Measurements from ENCODE around the gene DLX2. TPM values are rescaled to one million over a fixed set of nuclear protein-coding genes. Genes with fewer than 3 reads are reported as not detected.

DLX2 gene
- total RNA-seq, 1 experiment from 2014 or later = 4.4 TPM

GRCh38 chr2:172095905-172096625, 6.6 kb downstream of the DLX2 start:
- H3K4me3 ChIP-seq (ENCODE audit: low read depth in 2 of 2, low read length in 2 of 2) = peak overlapping the region; percentile 56 to 67
- POLR2A ChIA-PET = interaction anchor here (0.6 kb wide), 1 partner anchor 657 kb away, joined by 11 read pairs; no protein-coding TSS in a partner anchor
- no peak for TF ChIP-seq REST (IDR thresholded peaks at IDR 0.05; ENCODE audit: insufficient read depth in 1 of 2, low read depth in 2 of 2, low read length in 1 of 2)
- no peak for TF ChIP-seq SIN3A (IDR thresholded peaks at IDR 0.05; ENCODE audit: borderline replicate concordance, insufficient read depth, low read depth, low read length)
- TF ChIP-seq CTCF (IDR thresholded peaks at IDR 0.05) = peak; percentile 77
- TF ChIP-seq POLR2AphosphoS5 (IDR thresholded peaks at IDR 0.05; ENCODE audit: low read depth, low read length) = no peak
- CTCF ChIA-PET = interaction anchor here (0.7 to 0.9 kb wide), 3 partner anchors 10 to 117 kb away, joined by 3 to 4 read pairs (median 3); no protein-coding TSS in a partner anchor
- peak overlapping the region; percentile 68; the same call in 1 of the 2 replicates for H3K27ac ChIP-seq (ENCODE audit: low read length)
- in situ Hi-C loops (cut with HindIII; ENCODE audit: low pct_unique_long_range_greater_than_20kb, low sequenced_read_pairs) (no loop called here), intact Hi-C loops (cut with micrococcal nuclease; ENCODE audit: unreplicated experiment) (no loop called here)
- H3K4me1 ChIP-seq (ENCODE audit: control insufficient read depth, insufficient read depth, low read length) = peaks cover 37% of the 10 kb centered on the region
- DNase-seq (ENCODE audit: low read depth, low spot score) = no peak
- ATAC-seq = peak; percentile 6; the same call in 1 of the 2 replicates
- no peaks in the 10 kb centered on the region; the same call in 1 of the 2 replicates for H3K27me3 ChIP-seq (ENCODE audit: control insufficient read depth, insufficient read depth, low read length)
- no TSS peak for BruUV-seq (replicated peaks)
- no peaks in the 10 kb centered on the region for H3K36me3 ChIP-seq (ENCODE audit: control insufficient read depth, insufficient read depth, low read length)
- H3K9me3 ChIP-seq (ENCODE audit: control insufficient read depth, insufficient read depth, low read depth, low read length) = no peaks in the 10 kb centered on the region

GRCh38 chr2:172095146-172095904, 7.4 kb downstream of the DLX2 start:
- ATAC-seq (peak; percentile 58), DNase-seq (ENCODE audit: low read depth, low spot score) (no peak)
- no peak for TF ChIP-seq CTCF (IDR thresholded peaks at IDR 0.05)
- TF ChIP-seq SIN3A (IDR thresholded peaks at IDR 0.05; ENCODE audit: borderline replicate concordance, insufficient read depth, low read depth, low read length) = 0 out of 2 replicates have a peak, but pooled peaks have one; percentile 18
- TF ChIP-seq REST (IDR thresholded peaks at IDR 0.05; ENCODE audit: insufficient read depth in 1 of 2, low read depth in 2 of 2, low read length in 1 of 2) = no peak
- no peak for TF ChIP-seq TCF7L2 (IDR thresholded peaks at IDR 0.05; ENCODE audit: low read depth, low read length)
- no peak for TF ChIP-seq POLR2AphosphoS5 (IDR thresholded peaks at IDR 0.05; ENCODE audit: low read depth, low read length)
- intact Hi-C loops (cut with micrococcal nuclease; ENCODE audit: unreplicated experiment) (no loop called here), in situ Hi-C loops (cut with HindIII; ENCODE audit: low pct_unique_long_range_greater_than_20kb, low sequenced_read_pairs) (no loop called here)
- peaks cover 33% of the 10 kb centered on the region for H3K4me1 ChIP-seq (ENCODE audit: control insufficient read depth, insufficient read depth, low read length)
- H3K9me3 ChIP-seq (ENCODE audit: control insufficient read depth, insufficient read depth, low read depth, low read length) = no peaks in the 10 kb centered on the region
- BruUV-seq (replicated peaks) = no TSS peak
- H3K36me3 ChIP-seq (ENCODE audit: control insufficient read depth, insufficient read depth, low read length) = no peaks in the 10 kb centered on the region
- peak overlapping the region; percentile 56 to 67 for H3K4me3 ChIP-seq (ENCODE audit: low read depth in 2 of 2, low read length in 2 of 2)
- H3K27ac ChIP-seq (ENCODE audit: low read length) = peak overlapping the region; percentile 82
- H3K27me3 ChIP-seq (ENCODE audit: control insufficient read depth, insufficient read depth, low read length) = no peaks in the 10 kb centered on the region; the same call in 1 of the 2 replicates
- ChIA-PET CTCF (interaction anchor here (0.7 to 0.9 kb wide), 3 partner anchors 9 to 116 kb away, joined by 3 to 4 read pairs (median 3); no protein-coding TSS in a partner anchor), POLR2A (no interaction called here)
